Pericardium fibroblast (primary cell): Measurements from ENCODE around the gene CROT. TPM values are rescaled to one million over a fixed set of nuclear protein-coding genes. Genes with fewer than 3 reads are reported as not detected.

Experiments used
- total RNA-seq: library from RNA; depleted of rRNA; stranded (reverse); fragments of >200 nt; gene quantifications from 2 replicates; pipeline ENCODE4 v1.2.3, GENCODE V29; 2015

Gene CROT, protein sequence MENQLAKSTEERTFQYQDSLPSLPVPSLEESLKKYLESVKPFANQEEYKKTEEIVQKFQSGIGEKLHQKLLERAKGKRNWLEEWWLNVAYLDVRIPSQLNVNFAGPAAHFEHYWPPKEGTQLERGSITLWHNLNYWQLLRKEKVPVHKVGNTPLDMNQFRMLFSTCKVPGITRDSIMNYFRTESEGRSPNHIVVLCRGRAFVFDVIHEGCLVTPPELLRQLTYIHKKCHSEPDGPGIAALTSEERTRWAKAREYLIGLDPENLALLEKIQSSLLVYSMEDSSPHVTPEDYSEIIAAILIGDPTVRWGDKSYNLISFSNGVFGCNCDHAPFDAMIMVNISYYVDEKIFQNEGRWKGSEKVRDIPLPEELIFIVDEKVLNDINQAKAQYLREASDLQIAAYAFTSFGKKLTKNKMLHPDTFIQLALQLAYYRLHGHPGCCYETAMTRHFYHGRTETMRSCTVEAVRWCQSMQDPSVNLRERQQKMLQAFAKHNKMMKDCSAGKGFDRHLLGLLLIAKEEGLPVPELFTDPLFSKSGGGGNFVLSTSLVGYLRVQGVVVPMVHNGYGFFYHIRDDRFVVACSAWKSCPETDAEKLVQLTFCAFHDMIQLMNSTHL
- total RNA-seq: 4.4 and 5.1 TPM in 2 replicates

DNA sequence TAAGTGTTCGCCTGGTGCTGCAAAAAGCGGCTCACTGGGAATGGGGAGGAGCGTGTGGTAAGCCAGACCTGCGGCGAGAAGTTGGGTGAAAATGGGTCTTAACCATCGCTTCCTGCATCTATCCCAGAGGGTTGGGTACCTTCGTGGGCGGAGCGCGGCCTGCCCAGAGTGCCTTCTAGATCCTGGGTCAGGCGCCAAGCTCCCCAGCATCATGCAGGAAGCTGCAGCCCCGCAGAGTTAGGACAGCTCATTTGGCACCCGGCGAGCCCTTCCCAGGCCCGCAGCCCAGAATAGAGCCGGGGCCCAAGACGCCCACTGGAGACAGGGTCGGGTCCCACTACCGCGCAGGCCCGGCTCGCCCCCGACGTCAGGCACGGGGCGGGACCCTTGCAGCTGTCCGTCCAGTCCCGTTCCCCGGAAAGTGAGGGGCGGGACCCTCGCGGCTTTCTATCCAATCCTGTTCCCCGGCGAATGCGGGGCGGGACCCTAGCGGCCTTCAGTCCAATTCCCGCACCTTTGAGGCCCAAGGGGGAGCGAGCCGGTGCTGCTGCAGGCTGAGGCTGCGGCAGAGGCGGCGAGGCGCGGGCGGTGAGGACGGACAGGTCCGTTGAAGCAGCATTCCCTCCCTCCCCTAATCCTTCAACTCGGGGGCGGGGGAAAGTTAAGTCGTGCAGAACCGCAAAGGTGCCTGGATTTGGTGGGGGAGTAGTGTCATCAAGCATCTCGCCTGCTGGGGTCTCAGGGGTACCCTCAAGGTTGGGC lies at the start of gene CROT:
Gene CROT (plus strand): TSS at position 499 of the 762 bp plus-strand sequence. CDS start 3,405 bp downstream, outside the sequence.

Other genes starting within 250 kb of the CROT start
- 16.3 and 17.6 TPM in 2 replicates for gene DMTF1, start 193.2 kb upstream of the CROT start, total RNA-seq
- 46.4 and 52.0 TPM in 2 replicates for gene TMEM243, start 125.9 kb upstream of the CROT start, total RNA-seq
- not detected in 2 replicates for gene ABCB4, start 130.0 kb downstream of the CROT start, total RNA-seq